Natural killer cell (primary cell): ENCODE results near the gene PLD1. TPM values are rescaled to one million over a fixed set of nuclear protein-coding genes. Genes with fewer than 3 reads are reported as not detected.

Experiments
- ATAC-seq, 3 donors: fragments of 150-1000 bp in 2 of 3; fragments of 200-7000 bp in 1 of 3; cut with Tn5 transposase; 1 replicate in 1 of 3; 2 replicates in 2 of 3; pipeline ENCODE4 v1.10.0; 2021; ENCODE audit warnings: mild to moderate bottlenecking in 2 of 3, moderate library complexity in 2 of 3
- DNase-seq, 2 donors: peaks; one replicate each; pipeline versions ENCODE4 v3.0.0 to v3.0.0-alpha.2; 2013 to 2021; ENCODE audit warnings: mixed read lengths in 1 of 2
- H3K27ac ChIP-seq: one replicate; pipeline ENCODE4 v1.5.1; 2013; ENCODE audit warnings: mild to moderate bottlenecking, low read length
- H3K27me3 ChIP-seq: one replicate; pipeline ENCODE4 v1.6.1; 2013; ENCODE audit warnings: low read length; ENCODE audit not compliant: control insufficient read depth, insufficient read depth
- H3K36me3 ChIP-seq: one replicate; pipeline ENCODE4 v1.6.1; 2013; ENCODE audit warnings: low read length; ENCODE audit not compliant: control insufficient read depth, insufficient read depth
- H3K4me1 ChIP-seq: one replicate; pipeline ENCODE4 v1.6.1; 2013; ENCODE audit warnings: low read length; ENCODE audit not compliant: control insufficient read depth, insufficient read depth
- H3K4me3 ChIP-seq: one replicate; pipeline ENCODE4 v1.5.1; 2013; ENCODE audit warnings: low read length
- H3K9me3 ChIP-seq: one replicate; pipeline ENCODE4 v1.6.1; 2013; ENCODE audit warnings: low read length; ENCODE audit not compliant: control insufficient read depth, insufficient read depth
- H3K27ac Mint-ChIP-seq, 2 donors: one replicate each; pipeline ENCODE4 v1.8.0; 2022; ENCODE audit warnings: mild to moderate bottlenecking in 2 of 2, mixed read lengths in 2 of 2, moderate library complexity in 1 of 2
- H3K27me3 Mint-ChIP-seq, 2 donors: one replicate each; pipeline ENCODE4 v1.8.0; 2022; ENCODE audit warnings: low read depth in 2 of 2, mixed read lengths in 2 of 2
- H3K36me3 Mint-ChIP-seq: one replicate; pipeline ENCODE4 v1.8.0; 2022; ENCODE audit warnings: mixed read lengths
- H3K4me1 Mint-ChIP-seq, 2 donors: one replicate each; pipeline ENCODE4 v1.8.0; 2022; ENCODE audit warnings: mixed read lengths in 2 of 2
- H3K4me3 Mint-ChIP-seq: one replicate; pipeline ENCODE4 v1.8.0; 2022; ENCODE audit warnings: mild to moderate bottlenecking, moderate library complexity, mixed read lengths
- H3K9me3 Mint-ChIP-seq, 2 donors: one replicate each; pipeline ENCODE4 v1.8.0; 2022; ENCODE audit warnings: mixed read lengths in 2 of 2
- CTCF ChIP-seq: fragments of 200-600 bp; IDR thresholded peaks from one replicate; pipeline ENCODE4 v1.8.0; 2022; ENCODE audit warnings: antibody characterized with exemption
- WGBS: methylation state at CpG from one replicate; pipeline ENCODE4 v1.1.7; 2013; ENCODE audit warnings: missing lambda C conversion rate; ENCODE audit not compliant: insufficient coverage; 5-methylcytosine and 5-hydroxymethylcytosine counted together
- intact Hi-C: fragments of 100-400 bp; cut with micrococcal nuclease; formaldehyde crosslinking; loops from one replicate; pipeline ENCODE4 v1.14.2; 2022
- total RNA-seq, 4 donors: library from RNA; stranded (reverse); fragments of 120-200 nt in 1 of 4; gene quantifications; one replicate each; pipeline versions ENCODE4 v1.2.3 to v1.2.4, GENCODE V29; 2013 to 2022

Gene PLD1
- total RNA-seq, 3 donors from 2014 or later (not counting 1 experiment from before 2014, with no cell fraction given) = 13.2 to 26.3 (median 17.1) TPM

GRCh38 chr3:171731691-171732090, 78.6 kb downstream of the PLD1 start:
- no peak for TF ChIP-seq CTCF
- no peak for DNase-seq
- WGBS = 98% methylated on average over 4 of the region's 4 CpGs
- Mint-ChIP-seq H3K4me3 (no peak overlapping the region), H3K27ac (no peak overlapping the region), H3K36me3 (no peaks in the 10 kb centered on the region), H3K9me3 (no peaks in the 10 kb centered on the region), H3K4me1 (no peaks in the 10 kb centered on the region), H3K27me3 (no peaks in the 10 kb centered on the region)
- Histone ChIP-seq H3K27ac (no peak overlapping the region), H3K27me3 (no peaks in the 10 kb centered on the region), H3K4me1 (no peaks in the 10 kb centered on the region), H3K9me3 (no peaks in the 10 kb centered on the region), H3K36me3 (no peaks in the 10 kb centered on the region), H3K4me3 (no peak overlapping the region)
- no peak for ATAC-seq
- intact Hi-C loops = no loop called here

- Histone ChIP-seq H3K4me1 (no peaks in the 10 kb centered on the region), H3K36me3 (no peaks in the 10 kb centered on the region), H3K9me3 (no peaks in the 10 kb centered on the region), H3K27me3 (no peaks in the 10 kb centered on the region), H3K4me3 (no peak overlapping the region), H3K27ac (no peak overlapping the region)
- WGBS = 91% methylated on average over 2 of the region's 3 CpGs
- intact Hi-C loops = no loop called here
- H3K4me1 Mint-ChIP-seq = no peaks in the 10 kb centered on the region
- no peak overlapping the region for H3K27ac Mint-ChIP-seq
- no peaks in the 10 kb centered on the region for H3K27me3 Mint-ChIP-seq
- no peaks in the 10 kb centered on the region for H3K9me3 Mint-ChIP-seq
- peaks cover 4% of the 10 kb centered on the region for H3K36me3 Mint-ChIP-seq
- TF ChIP-seq CTCF = no peak
- ATAC-seq (no peak), DNase-seq (no peak)
- no peak overlapping the region for H3K4me3 Mint-ChIP-seq
These were observed 80.6 kb downstream of the PLD1 start for GRCh38 chr3:171729452-171730334.

GRCh38 chr3:171727288-171727687, 83.0 kb downstream of the PLD1 start:
- Mint-ChIP-seq H3K4me1 (no peaks in the 10 kb centered on the region), H3K4me3 (no peak overlapping the region), H3K27me3 (no peaks in the 10 kb centered on the region), H3K9me3 (no peaks in the 10 kb centered on the region), H3K36me3 (peaks cover 8% of the 10 kb centered on the region), H3K27ac (no peak overlapping the region)
- H3K9me3 ChIP-seq = no peaks in the 10 kb centered on the region
- H3K4me1 ChIP-seq = no peaks in the 10 kb centered on the region
- TF ChIP-seq CTCF = no peak
- no peaks in the 10 kb centered on the region for H3K27me3 ChIP-seq
- ATAC-seq (no peak), DNase-seq (no peak)
- H3K27ac ChIP-seq = no peak overlapping the region
- 77% methylated on average over 2 of the region's 3 CpGs for WGBS
- no peaks in the 10 kb centered on the region for H3K36me3 ChIP-seq
- H3K4me3 ChIP-seq = no peak overlapping the region
- intact Hi-C loops = no loop called here
